ENCODE results near the gene SAT1. TPM values are rescaled to one million over a fixed set of nuclear protein-coding genes. Genes with fewer than 3 reads are reported as not detected.
A peak's percentile ranks its signal among the peaks of the same experiment; 100 is the strongest.

The SAT1 gene
- total RNA-seq, 2 donors from 2014 or later = 301 to 608 TPM

DNA sequence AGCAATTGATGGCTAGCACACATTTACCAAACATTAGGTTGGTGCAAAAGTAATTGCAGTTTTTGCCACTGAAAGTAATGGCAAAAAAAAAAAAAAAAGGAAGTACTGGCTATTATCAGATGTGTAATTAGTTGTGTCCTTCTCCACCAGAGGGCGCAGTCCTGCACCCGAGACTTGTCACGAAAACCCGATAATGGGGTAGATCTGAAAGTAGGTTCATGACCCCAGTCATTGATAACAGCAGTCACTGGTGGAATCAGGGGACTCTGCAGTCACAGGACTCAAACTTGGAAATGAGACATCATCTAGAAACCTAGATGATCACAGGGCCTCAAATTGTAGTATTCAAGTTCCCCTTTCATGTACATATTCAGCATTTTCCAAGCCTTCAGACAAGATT, 26.8 kb upstream of the SAT1 start:
- Histone ChIP-seq H3K9me3 (no peaks in the 10 kb centered on the region), H3K9ac (ENCODE audit: low read depth in 2 of 2, low read length in 2 of 2) (no peak overlapping the region), H3K36me3 (no peaks in the 10 kb centered on the region), H3K4me1 (no peaks in the 10 kb centered on the region), H3K27me3 (no peaks in the 10 kb centered on the region), H3K4me3 (no peak overlapping the region), H3K27ac (no peak overlapping the region)
- DNase-seq = peak; percentile 74
- intact Hi-C loops (cut with DNase I) = loop anchor here (5.0 kb wide), 1 partner anchor 146 kb away; no protein-coding TSS in a partner anchor
- TF ChIP-seq, protein P1, sequence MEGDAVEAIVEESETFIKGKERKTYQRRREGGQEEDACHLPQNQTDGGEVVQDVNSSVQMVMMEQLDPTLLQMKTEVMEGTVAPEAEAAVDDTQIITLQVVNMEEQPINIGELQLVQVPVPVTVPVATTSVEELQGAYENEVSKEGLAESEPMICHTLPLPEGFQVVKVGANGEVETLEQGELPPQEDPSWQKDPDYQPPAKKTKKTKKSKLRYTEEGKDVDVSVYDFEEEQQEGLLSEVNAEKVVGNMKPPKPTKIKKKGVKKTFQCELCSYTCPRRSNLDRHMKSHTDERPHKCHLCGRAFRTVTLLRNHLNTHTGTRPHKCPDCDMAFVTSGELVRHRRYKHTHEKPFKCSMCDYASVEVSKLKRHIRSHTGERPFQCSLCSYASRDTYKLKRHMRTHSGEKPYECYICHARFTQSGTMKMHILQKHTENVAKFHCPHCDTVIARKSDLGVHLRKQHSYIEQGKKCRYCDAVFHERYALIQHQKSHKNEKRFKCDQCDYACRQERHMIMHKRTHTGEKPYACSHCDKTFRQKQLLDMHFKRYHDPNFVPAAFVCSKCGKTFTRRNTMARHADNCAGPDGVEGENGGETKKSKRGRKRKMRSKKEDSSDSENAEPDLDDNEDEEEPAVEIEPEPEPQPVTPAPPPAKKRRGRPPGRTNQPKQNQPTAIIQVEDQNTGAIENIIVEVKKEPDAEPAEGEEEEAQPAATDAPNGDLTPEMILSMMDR (IDR thresholded peaks at IDR 0.05) = peak; percentile 65

DNA sequence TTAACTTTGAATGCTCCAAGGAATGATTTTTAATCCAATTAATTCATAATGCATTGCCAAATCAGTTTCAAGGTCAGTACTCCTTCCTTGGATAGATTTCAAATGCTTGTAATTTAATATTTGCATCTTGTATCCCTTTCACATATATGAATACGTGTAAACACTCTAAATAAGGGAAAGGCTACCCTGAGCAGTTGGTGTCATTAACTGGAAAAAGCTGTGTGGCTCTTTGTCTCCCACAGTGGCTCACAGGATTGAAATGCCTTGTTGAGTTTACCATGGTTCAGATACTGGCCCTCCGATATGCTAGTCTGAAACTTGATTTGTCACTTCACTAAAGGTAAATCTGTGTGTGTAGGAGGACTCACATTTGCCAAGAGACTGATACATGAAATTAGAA, 23.2 kb upstream of the SAT1 start:
- Histone ChIP-seq H3K27me3 (no peaks in the 10 kb centered on the region), H3K27ac (no peak overlapping the region), H3K36me3 (no peaks in the 10 kb centered on the region), H3K4me1 (no peaks in the 10 kb centered on the region), H3K4me3 (no peak overlapping the region), H3K9ac (ENCODE audit: low read depth in 2 of 2, low read length in 2 of 2) (no peak overlapping the region), H3K9me3 (no peaks in the 10 kb centered on the region)
- intact Hi-C loops (cut with DNase I) = loop anchor here (5.0 kb wide), 1 partner anchor 142 kb away; no protein-coding TSS in a partner anchor
- no peak for DNase-seq
- TF ChIP-seq, protein P1 (IDR thresholded peaks at IDR 0.05) = no peak

DNA sequence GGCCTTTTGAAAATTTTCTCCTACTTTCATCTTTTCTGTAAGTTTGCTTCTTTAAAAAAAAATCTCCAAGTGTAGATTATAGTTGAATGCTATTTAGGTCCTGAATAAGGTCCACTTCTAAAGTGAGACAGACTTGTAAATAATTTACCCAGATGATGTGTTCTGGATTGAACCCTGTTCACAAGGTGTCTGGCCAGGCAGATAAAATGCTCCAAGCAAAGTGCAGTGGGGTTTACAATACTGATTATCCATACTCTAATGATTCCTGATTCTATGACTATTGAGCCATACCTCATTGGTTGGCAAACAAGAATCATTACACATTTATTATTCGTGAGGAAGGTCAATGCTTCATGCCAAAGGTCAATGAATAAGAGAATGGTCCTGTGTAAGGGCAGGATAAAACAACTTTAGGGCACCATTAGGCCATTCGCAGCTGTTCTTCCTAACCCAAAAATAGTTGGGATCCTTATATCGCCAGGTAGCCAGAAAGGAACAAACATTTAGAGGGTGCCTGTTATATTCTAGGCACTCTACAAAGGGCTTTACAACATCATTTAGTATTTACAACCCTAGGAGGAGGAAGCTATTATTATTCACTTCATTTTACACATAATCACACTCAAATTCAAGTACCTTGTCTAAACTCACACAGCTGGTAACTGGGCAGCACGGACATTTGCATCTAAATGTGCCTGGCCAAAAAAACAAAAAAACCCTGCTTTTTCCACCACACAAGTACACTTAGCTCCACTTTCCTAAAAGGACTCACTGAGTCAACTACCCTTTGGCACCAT, 18.6 kb upstream of the SAT1 start:
- H3K4me3 ChIP-seq = no peak overlapping the region
- H3K9me3 ChIP-seq = no peaks in the 10 kb centered on the region
- intact Hi-C loops (cut with DNase I) = no loop called here
- no peak overlapping the region for H3K27ac ChIP-seq
- H3K4me1 ChIP-seq = no peaks in the 10 kb centered on the region
- H3K9ac ChIP-seq (ENCODE audit: low read depth in 2 of 2, low read length in 2 of 2) = no peak overlapping the region
- no peaks in the 10 kb centered on the region for H3K36me3 ChIP-seq
- TF ChIP-seq, protein P1 (IDR thresholded peaks at IDR 0.05) = no peak
- no peaks in the 10 kb centered on the region for H3K27me3 ChIP-seq
- DNase-seq = no peak

DNA sequence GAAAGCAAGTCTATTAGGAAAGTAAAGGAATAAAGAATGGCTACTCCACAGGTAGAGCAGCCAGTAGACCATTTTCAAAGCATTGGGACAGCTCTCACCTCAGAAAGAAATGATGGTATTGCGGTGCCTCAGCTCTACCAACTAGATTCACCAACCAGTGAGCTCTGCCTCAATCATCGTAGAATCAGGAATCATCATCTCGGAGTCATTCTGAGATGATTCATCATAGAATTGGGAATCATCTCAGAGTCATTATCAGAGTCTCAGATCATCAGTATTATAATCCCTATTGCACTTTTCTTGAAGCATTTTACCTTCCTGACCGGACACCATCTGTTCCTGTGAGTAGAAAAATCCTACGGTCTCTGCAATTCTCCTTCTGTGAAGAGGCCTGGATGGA, 17.5 kb upstream of the SAT1 start:
- TF ChIP-seq, protein P1 (IDR thresholded peaks at IDR 0.05) = no peak
- Histone ChIP-seq H3K4me3 (no peak overlapping the region), H3K36me3 (no peaks in the 10 kb centered on the region), H3K27ac (no peak overlapping the region), H3K27me3 (no peaks in the 10 kb centered on the region), H3K9me3 (no peaks in the 10 kb centered on the region), H3K4me1 (no peaks in the 10 kb centered on the region), H3K9ac (ENCODE audit: low read depth in 2 of 2, low read length in 2 of 2) (no peak overlapping the region)
- DNase-seq = no peak
- intact Hi-C loops (cut with DNase I) = no loop called here

DNA sequence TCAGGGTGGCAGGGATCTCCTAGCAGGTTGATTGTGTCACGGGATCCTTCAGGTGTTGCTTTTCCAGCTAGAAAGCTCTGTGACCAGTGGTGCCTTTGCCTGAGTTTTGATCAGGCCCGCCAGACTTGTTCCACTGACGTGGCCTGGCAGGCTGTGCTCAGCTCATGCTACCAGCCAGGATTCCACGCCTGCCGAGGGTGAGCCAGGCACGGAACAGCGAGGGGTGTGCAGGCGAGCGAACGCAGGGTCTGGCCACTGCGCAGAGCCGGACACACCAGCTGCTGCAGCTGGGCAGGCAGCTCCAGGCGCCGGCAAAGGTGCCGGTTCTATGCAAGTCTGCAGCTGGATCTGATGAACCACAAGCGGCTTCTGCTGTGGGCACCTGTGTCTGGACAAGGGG, 17.1 kb upstream of the SAT1 start:
- no peak for DNase-seq
- TF ChIP-seq, protein P1 (IDR thresholded peaks at IDR 0.05) = no peak

More for the DNA sequence above, 17.1 kb upstream of the SAT1 start:
- Histone ChIP-seq H3K27ac (no peak overlapping the region), H3K9ac (ENCODE audit: low read depth in 2 of 2, low read length in 2 of 2) (no peak overlapping the region), H3K36me3 (no peaks in the 10 kb centered on the region), H3K4me3 (no peak overlapping the region), H3K27me3 (no peaks in the 10 kb centered on the region), H3K9me3 (no peaks in the 10 kb centered on the region), H3K4me1 (no peaks in the 10 kb centered on the region)
- intact Hi-C loops (cut with DNase I) = no loop called here
